HG02571 (cell line): ENCODE data around the gene ZNF425.
"Not testable (repeated sequence)": the region's sequence is repeated elsewhere in the genome, so short reads cannot be mapped to it uniquely, and the experiment has no call there.

ENCODE experiments used
- ATAC-seq: cut with Tn5 transposase; IDR thresholded peaks from one replicate; pipeline ENCODE4 v1.9.1; 2021; ENCODE audit warnings: mild to moderate bottlenecking, moderate library complexity; ENCODE audit not compliant: unreplicated experiment

Gene ZNF425

GRCh38 chr7:149125863-149126661 is at the start of gene ZNF425:
Gene ZNF425, minus strand, starts transcription at chr7:149126324. Its CDS starts 111 bp downstream, at chr7:149126213.
- peak; percentile 80 for ATAC-seq

- ATAC-seq: no peak
Observed at GRCh38 chr7:149175150-149175549, 49.0 kb upstream of the ZNF425 start.

- ATAC-seq: no peak
Observed at GRCh38 chr7:149172534-149172920, 46.4 kb upstream of the ZNF425 start.

DNA sequence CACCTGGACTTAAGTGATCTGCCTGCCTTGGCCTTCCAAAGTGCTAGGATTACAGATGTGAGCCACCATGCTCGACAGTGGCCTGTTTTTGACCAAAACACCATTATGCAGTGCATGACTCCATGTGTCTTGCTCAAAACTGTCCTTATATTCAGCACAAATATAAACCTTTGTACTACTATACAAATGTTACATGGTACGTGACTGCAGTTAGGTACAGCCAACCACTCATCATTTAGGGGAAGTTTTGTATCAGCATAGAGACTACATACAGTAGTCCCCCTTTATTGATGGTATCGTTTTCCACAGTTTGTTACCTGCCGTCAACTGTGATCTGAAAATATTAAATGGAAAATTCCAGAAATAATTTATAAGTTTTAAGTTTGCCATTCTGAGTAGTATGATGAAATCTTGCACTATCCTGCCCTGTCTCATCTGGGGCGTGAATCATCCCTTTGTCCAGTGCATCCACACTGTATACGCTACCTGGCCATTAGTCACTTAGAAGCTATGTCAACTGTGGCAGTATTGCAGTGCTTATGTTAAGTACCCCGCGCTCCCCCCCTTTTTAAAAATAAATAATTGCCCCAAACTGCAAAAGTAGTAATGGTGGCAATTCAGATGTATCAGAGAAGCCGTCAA is 45.9 kb upstream of the ZNF425 start:
- ATAC-seq: no peak

GRCh38 chr7:149166630-149167352 is 40.7 kb upstream of the ZNF425 start:
- no peak for ATAC-seq

DNA sequence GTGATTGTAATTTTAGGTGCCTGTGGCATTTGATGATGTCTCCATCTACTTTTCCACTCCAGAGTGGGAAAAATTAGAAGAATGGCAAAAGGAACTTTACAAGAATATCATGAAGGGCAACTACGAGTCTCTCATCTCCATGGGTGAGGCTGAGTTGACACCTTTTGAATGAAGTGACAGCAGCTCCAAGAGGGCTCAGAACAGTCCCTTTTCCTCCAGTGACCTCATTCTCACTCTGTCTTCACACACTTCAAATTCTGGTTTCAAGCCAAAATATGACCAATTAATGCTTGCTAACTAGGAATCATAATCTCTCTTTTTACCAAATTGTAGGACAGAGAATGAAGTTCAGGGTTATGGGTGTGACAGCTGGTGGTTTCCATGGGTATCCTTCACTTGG is 40.0 kb upstream of the ZNF425 start:
- no peak for ATAC-seq

DNA sequence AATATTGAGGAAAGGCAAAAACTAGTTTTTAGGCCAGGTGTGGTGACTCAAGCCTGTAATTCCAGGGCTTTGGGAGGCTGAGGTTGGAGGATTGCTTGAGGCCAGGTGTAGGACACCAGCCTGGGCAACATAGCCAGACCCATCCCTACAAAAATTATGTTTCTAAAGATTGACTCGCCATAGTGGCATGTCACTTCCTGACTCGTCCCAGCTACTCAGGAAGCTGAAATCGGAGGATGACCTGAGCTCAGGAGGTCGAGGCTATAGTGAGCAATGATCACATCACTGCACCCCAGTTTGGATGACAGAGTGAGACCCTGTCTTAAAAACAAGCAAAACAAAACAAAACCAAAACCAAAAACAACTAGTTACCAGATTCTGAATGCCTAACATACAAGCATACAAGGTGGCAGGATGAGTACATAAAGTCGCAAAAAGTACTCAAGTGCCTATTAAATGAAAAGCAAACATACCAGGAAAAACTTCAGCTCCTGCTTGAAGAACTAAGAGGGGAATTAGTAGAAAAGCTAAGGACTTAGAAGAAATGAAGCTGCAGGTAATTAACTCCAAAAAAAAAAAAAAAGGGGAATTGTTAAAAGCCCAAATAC is 35.2 kb upstream of the ZNF425 start:
- ATAC-seq: no peak

- no peak for ATAC-seq
Observed at GRCh38 chr7:149156898-149157297, 30.8 kb upstream of the ZNF425 start.

GRCh38 chr7:149154056-149154455 is 27.9 kb upstream of the ZNF425 start:
- ATAC-seq: no peak

DNA sequence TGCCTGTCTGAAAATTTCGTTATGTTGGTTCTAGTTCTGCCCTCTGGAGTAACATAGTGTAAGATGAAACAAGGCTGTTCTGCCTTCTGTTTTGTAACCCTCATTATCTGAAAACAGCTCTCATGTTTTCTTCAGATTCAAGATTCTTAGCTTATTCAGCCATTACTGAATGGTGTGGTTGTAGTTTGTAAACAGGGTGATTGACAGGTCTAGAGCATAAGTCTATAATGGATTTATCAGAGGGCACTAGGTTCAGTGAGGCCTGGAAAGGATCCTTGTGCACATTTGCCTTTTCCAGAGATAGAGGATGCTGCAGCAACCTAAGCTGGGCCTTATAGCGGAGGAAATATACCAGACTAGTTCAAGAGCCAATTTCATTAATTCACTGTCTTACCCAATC is 27.2 kb upstream of the ZNF425 start:
- no peak for ATAC-seq

GRCh38 chr7:149150981-149151380 is 24.9 kb upstream of the ZNF425 start:
- ATAC-seq: no peak

DNA sequence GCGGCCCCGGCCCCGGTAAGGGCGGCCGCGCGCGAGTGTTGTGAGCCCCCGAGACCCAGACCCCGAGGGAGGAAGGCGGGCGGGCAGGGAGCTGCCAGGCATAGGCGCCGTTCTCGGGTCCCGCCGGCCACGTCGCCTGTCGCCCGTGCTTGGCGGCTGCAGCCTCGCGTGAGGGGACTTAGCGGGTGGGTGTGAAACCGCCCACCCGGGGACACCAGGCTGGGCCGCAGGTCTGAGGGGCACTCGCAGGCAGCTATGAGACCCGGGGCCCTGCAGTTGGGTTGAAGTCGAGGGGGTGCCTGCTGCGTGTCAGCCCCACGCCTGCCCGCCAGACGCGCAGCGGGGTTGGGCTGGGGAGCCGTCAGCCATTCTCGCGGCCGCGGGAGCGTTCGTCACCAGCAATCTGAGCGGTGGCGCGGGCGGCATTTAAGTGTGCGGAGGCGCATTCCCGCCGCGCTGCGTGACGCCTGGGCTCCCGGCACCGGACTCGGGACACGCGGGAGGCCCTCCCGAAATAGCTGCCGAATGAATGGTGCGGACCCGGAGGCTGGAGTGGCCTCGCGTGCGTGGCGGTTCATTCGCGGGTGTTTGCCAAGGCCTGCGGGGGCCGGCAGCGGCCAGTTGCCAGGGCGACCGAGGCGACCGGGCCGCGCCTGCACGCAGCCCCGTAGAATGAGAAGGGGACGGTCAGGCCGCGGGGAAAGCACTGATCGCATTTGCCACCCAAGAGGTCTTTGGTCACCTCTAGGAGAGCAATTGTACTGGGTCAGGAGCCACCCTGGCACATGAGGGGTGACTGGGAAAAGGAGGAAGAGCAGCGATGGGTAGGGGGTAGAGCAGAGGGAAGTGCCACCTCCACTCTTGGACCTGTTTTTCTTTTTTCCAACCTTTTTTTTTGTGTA is 21.9 kb upstream of the ZNF425 start:
- peak; percentile 30 for ATAC-seq

DNA sequence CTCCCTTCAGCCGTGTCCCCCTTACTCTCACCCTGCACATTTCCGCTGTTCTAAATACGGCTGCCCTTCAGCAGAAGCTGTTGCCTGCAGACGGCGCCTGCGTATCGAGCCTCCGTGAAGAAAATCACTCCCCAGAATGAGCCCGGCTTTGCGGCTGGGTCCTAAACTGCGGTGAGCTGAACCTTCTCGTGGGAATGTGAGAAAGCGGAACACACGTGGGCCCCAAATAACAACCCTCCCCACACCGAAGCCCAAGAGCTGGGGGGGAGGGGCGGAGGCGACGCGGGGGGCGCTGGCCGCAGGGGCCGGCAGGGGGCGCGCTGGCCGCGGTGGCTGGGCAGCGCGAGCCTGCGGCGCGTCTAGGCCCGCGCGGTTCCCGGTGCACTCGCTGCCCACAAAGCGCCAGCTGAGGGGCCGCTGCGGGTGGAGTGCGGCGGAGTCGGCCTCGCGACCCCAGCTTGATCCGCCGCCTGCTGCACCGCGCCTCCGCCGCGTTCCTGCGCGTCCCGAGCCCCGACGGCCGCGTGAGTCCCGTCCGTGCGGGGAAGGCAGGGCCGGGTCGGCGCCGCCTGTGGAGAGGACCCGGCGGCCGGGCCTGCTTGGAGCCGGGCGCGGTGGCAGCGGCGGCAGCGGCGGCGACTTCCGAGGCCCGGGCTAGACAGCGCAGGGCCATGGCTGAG is 21.1 kb upstream of the ZNF425 start, which contains the start of gene ZNF398:
TSS of gene ZNF398 (plus strand) at position 382 of the 680 bp plus-strand sequence. CDS start at position 672, 290 bp downstream.
- peak; percentile 77 for ATAC-seq

DNA sequence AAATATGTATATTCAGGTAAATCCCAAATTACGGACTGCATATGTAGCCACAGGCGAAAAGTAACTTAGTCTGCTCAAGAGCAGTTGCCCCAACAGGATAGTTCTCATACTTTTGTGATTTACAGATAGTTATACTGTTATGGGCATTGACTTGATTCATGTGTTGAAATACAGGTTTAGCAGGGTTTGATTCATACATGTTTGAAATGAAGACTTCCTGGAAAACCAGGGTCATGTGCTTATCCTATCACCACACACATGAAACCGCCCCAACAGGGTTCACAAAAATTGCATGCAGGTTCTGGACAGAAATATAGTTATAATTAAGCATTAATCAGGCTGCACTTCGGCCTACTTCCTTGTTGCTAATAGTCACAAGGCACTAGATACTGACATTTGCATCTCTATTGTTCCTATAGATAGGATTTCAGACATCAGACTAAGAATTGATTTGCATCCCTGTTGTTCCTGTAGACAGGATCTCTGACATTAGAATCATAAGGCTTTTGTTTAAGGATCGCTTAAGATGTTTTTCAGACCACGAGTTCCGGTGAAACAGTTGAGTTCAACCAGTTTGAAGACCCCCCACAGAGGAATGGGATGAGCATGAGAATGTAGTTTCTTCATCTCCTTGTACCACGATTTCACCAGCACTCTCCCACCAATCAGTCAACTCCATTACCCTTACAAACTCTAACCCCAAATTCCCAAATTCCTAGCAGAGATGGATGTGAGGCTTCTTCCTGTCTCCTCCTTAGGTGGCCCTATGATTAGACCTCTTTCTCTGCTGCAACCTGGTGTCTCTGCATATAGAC is 19.1 kb upstream of the ZNF425 start:
- no peak for ATAC-seq

- ATAC-seq: not testable (repeated sequence)
Observed at GRCh38 chr7:149144436-149144922, 18.4 kb upstream of the ZNF425 start.

DNA sequence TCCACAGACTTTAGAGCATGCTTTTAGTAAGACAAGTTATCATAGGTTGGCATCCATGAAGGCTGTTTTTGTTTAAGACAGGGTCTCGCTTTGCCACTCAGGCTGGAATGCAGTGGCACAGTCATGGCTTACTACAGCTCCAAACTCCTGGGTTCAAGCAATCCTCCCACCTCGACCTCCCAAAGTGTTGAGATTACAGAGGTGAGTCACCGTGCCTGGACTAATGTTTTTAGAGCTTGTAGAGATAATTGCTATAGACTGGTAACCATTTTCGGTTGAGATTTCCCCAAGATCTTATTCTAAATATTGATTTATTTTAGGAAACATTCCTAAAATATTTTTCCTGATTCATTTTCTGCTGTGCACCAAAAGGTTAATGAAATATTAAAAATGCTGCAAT is 15.8 kb upstream of the ZNF425 start:
- no peak for ATAC-seq

DNA sequence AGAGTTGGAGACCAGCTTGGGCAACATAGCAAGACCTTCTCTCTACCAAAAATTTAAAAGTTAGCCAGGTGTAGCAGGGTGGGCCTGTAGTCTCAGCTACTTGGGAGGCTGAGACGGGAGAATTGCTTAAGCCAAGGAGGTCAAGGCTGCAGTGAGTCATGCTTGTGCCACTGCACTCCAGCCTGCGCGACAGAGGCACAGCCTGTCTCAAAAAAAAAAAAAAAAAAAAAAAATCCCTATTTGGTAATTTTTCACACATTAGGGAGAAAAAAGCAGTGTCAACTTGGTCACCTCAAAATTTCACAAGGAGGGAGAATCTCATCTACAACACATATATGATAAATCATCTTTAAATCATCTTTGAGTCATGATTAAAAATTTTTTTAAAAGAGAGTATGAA is 14.7 kb upstream of the ZNF425 start:
- no peak for ATAC-seq

GRCh38 chr7:149136118-149136517 is 10.0 kb upstream of the ZNF425 start:
- ATAC-seq: no peak
